GM23338 (cell line): ENCODE results near the gene GPR152.

ENCODE experiments used
- CREB1 ChIP-seq: fragments of 250-450 bp; sonication (Bioruptor Pico); IDR thresholded peaks from 2 replicates; pipeline ENCODE4 v1.5.0; 2020; ENCODE audit warnings: low read depth, mild to moderate bottlenecking, moderate library complexity
- CTCF ChIP-seq, 2 experiments: fragments of 200-600 bp in 1 of 2; sonication (generic) in 1 of 2; conservative IDR thresholded peaks; 2 replicates each; pipeline versions ENCODE4 v1.5.1 to v1.6.1; 2016 to 2017; ENCODE audit warnings: antibody characterized with exemption in 2 of 2, low read depth in 2 of 2, mild to moderate bottlenecking in 2 of 2, moderate library complexity in 1 of 2
- ETS1 ChIP-seq: IDR thresholded peaks from 2 replicates; pipeline ENCODE4 v1.6.1; 2016; ENCODE audit warnings: antibody characterized with exemption
- EZH2 ChIP-seq: fragments of 200-600 bp; sonication (generic); IDR thresholded peaks from one replicate; pipeline ENCODE4 v1.8.0; 2017; ENCODE audit warnings: antibody characterized with exemption, mild to moderate bottlenecking, low read depth; ENCODE audit not compliant: unreplicated experiment
- EZH2phosphoT487 ChIP-seq: fragments of 200-600 bp; sonication (generic); IDR thresholded peaks from one replicate; pipeline ENCODE4 v1.8.1; 2018; ENCODE audit warnings: antibody characterized with exemption; ENCODE audit not compliant: unreplicated experiment
- JUNB ChIP-seq: IDR thresholded peaks from one replicate; pipeline ENCODE4 v1.6.1; 2016; ENCODE audit warnings: antibody characterized with exemption; ENCODE audit not compliant: unreplicated experiment
- POLR2AphosphoS5 ChIP-seq: IDR thresholded peaks from 2 replicates; pipeline ENCODE4 v1.6.1; 2016; ENCODE audit warnings: antibody characterized with exemption, low read depth
- REST ChIP-seq: IDR thresholded peaks from one replicate; pipeline ENCODE4 v1.6.1; 2018; ENCODE audit warnings: antibody characterized with exemption; ENCODE audit not compliant: unreplicated experiment
- ZNF331 ChIP-seq: fragments of 250-450 bp; sonication (Bioruptor Pico); IDR thresholded peaks from 2 replicates; pipeline ENCODE4 v1.5.0; 2020; ENCODE audit warnings: low read depth, mild to moderate bottlenecking, moderate library complexity

- TF ChIP-seq REST, result no peak
- no peak for TF ChIP-seq CTCF (conservative IDR thresholded peaks at IDR 0.05; ENCODE audit: low read depth in 2 of 2)
- TF ChIP-seq EZH2, result no peak
- TF ChIP-seq ETS1, result no peak
- TF ChIP-seq POLR2AphosphoS5, result no peak
- TF ChIP-seq CREB1 (CRISPR knock-in tag), result peak; percentile 64
- TF ChIP-seq ZNF331, result peak; percentile 52
- no peak for TF ChIP-seq EZH2phosphoT487
- no peak for TF ChIP-seq JUNB
Observed at GRCh38 chr11:67436459-67437081, 16.0 kb downstream of the GPR152 start.
